Peyer's patch (tissue), 4 donors: ENCODE data around the gene CRLF1. TPM values are rescaled to one million over a fixed set of nuclear protein-coding genes. Genes with fewer than 3 reads are reported as not detected.

Source experiments
- DNase-seq, 3 donors: peaks; one replicate each; pipeline ENCODE4 v3.0.0-alpha.2; 2017 to 2019
- H3K27ac ChIP-seq, 4 donors: fragments of 200-600 bp; sonication (generic); one replicate each; pipeline ENCODE4 v1.5.1; 2016 to 2019
- H3K27me3 ChIP-seq, 2 donors: fragments of 200-600 bp; sonication (generic); one replicate each; pipeline ENCODE4 v1.5.1; 2019
- H3K36me3 ChIP-seq, 3 donors: fragments of 200-600 bp; sonication (generic); one replicate each; pipeline ENCODE4 v1.5.1; 2016 to 2019
- H3K4me1 ChIP-seq, 4 donors: fragments of 200-600 bp; sonication (generic); one replicate each; pipeline ENCODE4 v1.5.1; 2016 to 2019
- H3K4me3 ChIP-seq, 4 donors: fragments of 200-600 bp; sonication (generic); 1 replicate in 3 of 4; 2 replicates in 1 of 4; pipeline ENCODE4 v1.5.1; 2016 to 2019; ENCODE audit warnings: mild to moderate bottlenecking in 1 of 4
- H3K9me3 ChIP-seq, 4 donors: fragments of 200-600 bp; sonication (generic); one replicate each; pipeline ENCODE4 v1.5.1; 2016 to 2019; ENCODE audit warnings: mild to moderate bottlenecking in 1 of 4
- CTCF ChIP-seq, 6 experiments: fragments of 450-650 bp in 4 of 6; fragments of 200-600 bp in 2 of 6; sonication (generic) in 1 of 6; IDR thresholded peaks; one replicate each; pipeline ENCODE4 v1.5.1; 2017 to 2019; ENCODE audit warnings: antibody characterized with exemption in 6 of 6, mild to moderate bottlenecking in 3 of 6, moderate library complexity in 1 of 6
- POLR2A ChIP-seq, 2 donors: fragments of 450-650 bp; IDR thresholded peaks; one replicate each; pipeline ENCODE4 v1.5.1; 2017; ENCODE audit warnings: antibody characterized with exemption in 2 of 2, mild to moderate bottlenecking in 2 of 2, moderate library complexity in 2 of 2
- total RNA-seq, 4 donors: library from RNA; depleted of rRNA; stranded (reverse); fragments of >200 nt; gene quantifications; one replicate each; pipeline ENCODE4 v1.1.0, GENCODE V29; 2016

Gene CRLF1
- total RNA-seq, 4 donors from 2014 or later, result 4.0 to 28.9 (median 23.3) TPM

- no peak for DNase-seq
- H3K4me3 ChIP-seq, result no peak overlapping the region
- H3K27me3 ChIP-seq, result no peaks in the 10 kb centered on the region
- TF ChIP-seq CTCF (IDR thresholded peaks at IDR 0.05) (no peak), POLR2A (IDR thresholded peaks at IDR 0.05) (no peak)
- no peaks in the 10 kb centered on the region for H3K9me3 ChIP-seq
- peaks cover 3 to 12% (median 11%) of the 10 kb centered on the region in 4 donors for H3K4me1 ChIP-seq
- H3K27ac ChIP-seq, result no peak overlapping the region
- peaks cover 0 to 61% (median 0%) of the 10 kb centered on the region in 3 donors for H3K36me3 ChIP-seq
These were observed 38.2 kb downstream of the CRLF1 start for GRCh38 chr19:18568367-18568766.

DNA sequence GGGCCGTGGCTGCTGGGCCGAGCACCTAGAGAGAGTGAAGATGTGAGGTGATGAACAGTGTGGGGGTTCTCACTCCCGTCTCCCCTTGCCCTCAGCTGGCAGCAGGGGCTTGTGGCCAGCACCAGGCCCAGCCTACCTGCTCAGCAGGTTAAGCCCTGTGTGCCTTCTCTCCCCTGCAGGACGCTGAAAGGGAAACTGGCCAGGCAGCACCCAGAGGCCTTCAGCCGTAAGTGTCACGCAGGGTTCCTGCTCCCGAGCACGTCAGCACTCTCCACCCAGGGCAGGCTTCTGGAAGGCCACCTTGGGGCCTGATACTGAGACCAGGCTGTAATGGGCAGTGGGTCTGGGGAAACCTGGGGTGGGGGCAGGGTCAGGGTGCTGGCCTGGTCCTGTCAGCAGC lies 39.6 kb downstream of the CRLF1 start:
- H3K9me3 ChIP-seq, result no peaks in the 10 kb centered on the region
- H3K4me3 ChIP-seq, result no peak overlapping the region
- H3K36me3 ChIP-seq, result peaks cover 0 to 71% (median 0%) of the 10 kb centered on the region in 3 donors
- no peak for TF ChIP-seq CTCF (IDR thresholded peaks at IDR 0.05)
- no peak for DNase-seq
- H3K27me3 ChIP-seq, result no peaks in the 10 kb centered on the region
- H3K27ac ChIP-seq, result no peak overlapping the region
- no peaks in the 10 kb centered on the region for H3K4me1 ChIP-seq

DNA sequence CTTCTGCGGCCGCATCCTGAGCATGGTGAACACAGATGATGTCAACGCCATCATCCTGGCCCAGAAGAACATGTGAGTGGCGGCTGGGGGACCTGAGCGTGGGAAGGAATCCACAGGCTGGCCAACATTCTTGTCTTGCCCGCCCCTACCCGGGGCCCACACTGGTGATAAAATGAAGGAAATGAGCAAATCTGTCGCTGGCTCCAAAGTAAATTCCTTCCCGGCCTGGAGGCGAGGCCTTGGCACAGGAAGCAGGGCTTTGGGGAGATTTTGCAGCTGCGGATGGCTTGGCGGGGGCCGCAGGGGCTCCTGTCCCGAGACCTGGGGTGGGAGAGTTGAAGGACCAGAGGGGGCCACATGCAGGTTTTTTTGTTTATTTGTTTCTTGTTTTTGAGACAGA lies 44.5 kb downstream of the CRLF1 start:
- no peak overlapping the region for H3K4me3 ChIP-seq
- peaks cover 0 to 6% (median 2%) of the 10 kb centered on the region in 4 donors for H3K4me1 ChIP-seq
- no peaks in the 10 kb centered on the region for H3K27me3 ChIP-seq
- TF ChIP-seq CTCF (IDR thresholded peaks at IDR 0.05) (no peak), POLR2A (IDR thresholded peaks at IDR 0.05) (no peak)
- peaks cover 0 to 55% (median 0%) of the 10 kb centered on the region in 3 donors for H3K36me3 ChIP-seq
- DNase-seq, result no peak
- no peaks in the 10 kb centered on the region for H3K9me3 ChIP-seq
- peak overlapping the region in 1 of 4 donors; percentile 59 for H3K27ac ChIP-seq

DNA sequence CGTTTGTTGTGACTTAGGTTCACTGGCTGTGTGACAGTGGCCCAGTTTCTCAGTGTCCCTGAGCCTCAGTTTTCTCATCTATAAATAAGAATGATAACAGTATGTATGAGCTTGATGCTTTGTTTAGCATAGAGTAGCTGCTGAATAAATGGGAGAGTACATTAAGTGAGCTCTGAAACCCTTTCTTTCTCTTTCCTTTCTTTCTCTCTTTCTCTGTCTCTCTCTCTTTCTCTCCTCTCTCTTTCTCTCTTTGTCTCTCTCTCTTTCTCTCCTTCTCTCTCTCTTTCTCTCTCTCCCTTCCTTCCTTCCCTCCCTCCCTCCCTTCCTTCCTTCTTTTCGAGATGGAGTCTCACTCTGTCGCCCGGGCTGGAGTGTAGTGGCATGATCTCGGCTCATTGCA lies 46.9 kb downstream of the CRLF1 start:
- Histone ChIP-seq H3K27me3 (no peaks in the 10 kb centered on the region), H3K27ac (no peak overlapping the region), H3K36me3 (peaks cover 0 to 31% (median 0%) of the 10 kb centered on the region in 3 donors), H3K4me3 (no peak overlapping the region), H3K9me3 (no peaks in the 10 kb centered on the region), H3K4me1 (peaks cover 0 to 6% (median 2%) of the 10 kb centered on the region in 4 donors)
- TF ChIP-seq POLR2A (IDR thresholded peaks at IDR 0.05) (no peak), CTCF (IDR thresholded peaks at IDR 0.05) (no peak)
- no peak for DNase-seq

GRCh38 chr19:18558604-18559003 lies 48.0 kb downstream of the CRLF1 start:
- H3K4me3 ChIP-seq, result peak overlapping the region; percentile 78 to 94 (median 84)
- H3K27me3 ChIP-seq, result no peaks in the 10 kb centered on the region
- peaks cover 0 to 6% (median 2%) of the 10 kb centered on the region in 4 donors for H3K4me1 ChIP-seq
- H3K36me3 ChIP-seq, result peaks cover 0 to 20% (median 0%) of the 10 kb centered on the region in 3 donors
- H3K27ac ChIP-seq, result peak overlapping the region; percentile 91 to 94 (median 93)
- TF ChIP-seq POLR2A (IDR thresholded peaks at IDR 0.05), result no peak
- TF ChIP-seq CTCF (IDR thresholded peaks at IDR 0.05), result no peak
- H3K9me3 ChIP-seq, result no peaks in the 10 kb centered on the region
- DNase-seq, result no peak

DNA sequence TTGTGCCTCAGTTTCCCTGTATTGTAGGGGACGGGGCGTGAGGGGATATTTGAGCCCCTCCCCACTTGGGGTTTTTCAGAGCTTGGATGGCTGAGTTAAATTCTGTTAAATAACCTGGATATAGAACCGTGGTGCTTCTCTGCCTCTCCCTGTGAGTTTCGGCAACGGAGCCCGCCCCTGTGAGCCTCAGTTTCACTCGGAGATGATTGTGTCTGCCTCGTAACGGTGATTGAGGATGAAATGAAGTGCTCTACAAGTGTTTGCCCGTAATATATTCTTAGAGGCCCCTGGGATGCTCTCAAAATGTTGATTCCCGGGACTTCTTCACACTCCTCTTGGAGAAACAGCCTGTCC lies 48.4 kb downstream of the CRLF1 start:
- DNase-seq, result no peak
- Histone ChIP-seq H3K9me3 (no peaks in the 10 kb centered on the region), H3K27ac (peak overlapping the region; percentile 91 to 94 (median 93)), H3K36me3 (peaks cover 0 to 16% (median 0%) of the 10 kb centered on the region in 3 donors), H3K4me1 (peaks cover 0 to 6% (median 2%) of the 10 kb centered on the region in 4 donors), H3K27me3 (no peaks in the 10 kb centered on the region), H3K4me3 (peak overlapping the region; percentile 78 to 94 (median 84))
- no peak for TF ChIP-seq CTCF (IDR thresholded peaks at IDR 0.05)
- no peak for TF ChIP-seq POLR2A (IDR thresholded peaks at IDR 0.05)
